SKM-1 (cell line): ENCODE measurements around the gene SH3BP5L.
A peak's percentile ranks its signal among the peaks of the same experiment; 100 is the strongest.
"Not testable (repeated sequence)": the region's sequence is repeated elsewhere in the genome, so short reads cannot be mapped to it uniquely, and the experiment has no call there.

Experiments used
- DNase-seq: peaks from one replicate; lab custom pipeline; 2025; ENCODE audit not compliant: unreplicated experiment; lab: John Stamatoyannopoulos, UW

Gene SH3BP5L

DNA sequence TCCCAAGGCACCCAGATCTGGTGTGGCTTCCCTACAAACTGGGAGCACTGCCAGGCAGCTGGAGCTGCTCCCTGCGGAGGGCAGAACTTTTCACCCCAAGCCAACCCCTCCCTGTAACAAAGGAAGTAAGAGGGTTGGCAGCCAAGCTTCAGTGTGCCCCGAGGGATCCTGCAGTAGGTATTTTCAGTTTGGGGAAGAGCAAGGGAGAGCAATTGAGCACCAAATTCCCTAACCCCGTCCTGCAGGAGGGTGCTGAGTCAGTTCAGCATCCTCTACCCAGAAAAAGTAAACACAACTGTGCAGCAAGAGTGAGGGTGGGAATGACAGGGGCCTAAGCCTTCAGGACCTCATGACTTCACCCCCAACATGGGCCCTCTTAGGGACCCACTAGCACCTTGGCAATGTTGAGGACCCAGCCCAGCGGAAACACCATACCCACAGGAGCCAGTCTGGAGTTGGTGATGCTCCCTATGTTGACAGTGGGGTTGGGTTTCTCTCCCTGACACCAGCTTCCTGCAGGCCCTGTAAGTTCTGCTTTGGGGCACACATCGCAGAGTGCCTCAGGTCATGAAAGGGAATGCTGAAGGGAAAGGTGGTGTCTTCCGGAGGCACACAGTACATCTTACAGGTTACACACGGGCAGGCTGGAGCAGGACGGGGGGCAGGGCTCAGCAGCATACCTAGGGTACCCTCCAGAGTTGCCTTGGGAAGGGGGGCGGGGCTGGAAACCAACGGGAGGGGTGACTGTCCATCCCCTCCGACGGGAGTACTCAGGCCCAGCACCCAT, 14.8 kb downstream of the SH3BP5L start:
- no peak for DNase-seq

DNA sequence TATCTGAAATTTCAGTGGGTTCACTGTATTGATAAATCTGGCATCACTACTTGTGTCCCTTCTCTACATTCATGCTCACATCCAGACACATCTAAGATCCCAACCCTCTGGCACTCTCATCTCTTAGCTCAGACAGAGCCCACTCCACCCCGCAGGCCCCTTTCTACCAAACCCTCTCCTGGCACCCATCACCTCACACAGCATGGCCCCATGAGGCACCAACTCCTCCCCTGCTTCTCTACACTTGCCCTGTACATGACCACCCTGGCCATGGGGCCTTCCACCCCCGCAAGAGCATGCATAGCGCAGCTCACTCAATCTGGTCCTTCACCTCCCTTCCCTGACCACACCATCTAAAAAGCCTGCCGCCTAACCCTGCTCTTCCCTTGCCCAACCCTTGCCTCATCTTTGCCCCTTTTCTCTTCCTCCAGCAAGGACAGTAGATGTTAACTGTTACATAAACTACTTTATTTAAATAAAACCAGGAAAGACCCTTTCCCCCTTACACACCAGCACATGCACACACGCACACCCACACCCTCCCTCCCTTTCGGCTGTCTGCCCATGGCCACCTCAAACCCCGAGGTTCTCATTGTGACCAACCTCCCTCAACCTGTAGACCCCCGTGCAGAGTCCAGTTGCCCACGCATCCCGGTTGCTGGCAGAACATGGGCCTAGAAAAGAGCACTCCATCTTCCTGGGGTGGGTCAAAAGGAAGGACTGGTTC, 15.6 kb downstream of the SH3BP5L start:
- no peak for DNase-seq

DNA sequence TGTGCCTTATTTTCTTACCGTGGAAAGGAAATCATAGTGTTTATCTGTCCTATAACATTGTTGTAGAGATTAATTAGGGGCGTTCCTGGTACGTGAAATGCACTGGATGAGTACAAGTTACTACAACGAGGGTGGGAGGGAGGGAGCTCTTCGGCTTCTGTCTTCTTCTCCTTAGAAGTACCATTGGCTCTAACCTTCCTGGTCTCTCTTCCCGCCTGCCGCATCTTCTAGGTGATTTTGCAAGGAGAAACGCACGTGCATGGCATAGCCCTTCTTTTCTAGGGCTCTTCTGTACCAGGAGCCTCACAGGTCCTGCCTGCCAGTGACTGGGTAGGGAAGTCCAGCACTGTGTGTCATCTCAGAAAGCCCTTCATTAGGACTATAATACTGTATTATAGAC, 16.8 kb downstream of the SH3BP5L start:
- DNase-seq: no peak

DNA sequence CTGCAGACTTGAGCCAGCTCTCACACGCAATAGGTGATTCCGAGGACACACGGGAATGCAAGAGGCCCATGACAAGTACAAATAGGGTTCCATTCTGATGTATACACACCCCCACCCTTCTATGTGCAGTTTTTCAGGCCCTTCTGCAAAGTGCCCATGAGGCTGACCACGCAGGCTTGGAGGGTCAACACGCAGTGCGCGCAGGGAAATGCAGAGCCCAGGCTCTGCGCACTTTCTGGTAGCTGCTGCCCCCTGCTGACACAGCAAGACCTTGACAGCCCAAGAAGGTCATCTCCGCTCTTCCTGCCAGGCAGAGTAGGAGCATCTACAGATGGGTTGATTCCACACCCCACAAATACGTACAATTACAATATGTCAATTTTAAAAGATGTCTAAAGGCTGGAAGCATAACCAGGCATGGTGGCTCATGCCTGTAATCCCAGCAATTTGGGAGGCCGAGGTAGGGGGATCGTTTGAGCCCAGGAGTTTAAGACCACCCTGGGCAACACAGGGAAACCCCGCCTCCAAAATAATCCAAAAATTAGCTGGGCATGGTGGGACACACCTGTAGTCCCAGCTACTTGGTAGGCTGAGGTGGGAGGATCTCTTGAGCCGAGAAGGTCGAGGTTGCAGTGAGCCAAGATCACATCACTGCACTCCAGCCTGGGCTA, 18.5 kb downstream of the SH3BP5L start:
- DNase-seq: peak; percentile 66

DNA sequence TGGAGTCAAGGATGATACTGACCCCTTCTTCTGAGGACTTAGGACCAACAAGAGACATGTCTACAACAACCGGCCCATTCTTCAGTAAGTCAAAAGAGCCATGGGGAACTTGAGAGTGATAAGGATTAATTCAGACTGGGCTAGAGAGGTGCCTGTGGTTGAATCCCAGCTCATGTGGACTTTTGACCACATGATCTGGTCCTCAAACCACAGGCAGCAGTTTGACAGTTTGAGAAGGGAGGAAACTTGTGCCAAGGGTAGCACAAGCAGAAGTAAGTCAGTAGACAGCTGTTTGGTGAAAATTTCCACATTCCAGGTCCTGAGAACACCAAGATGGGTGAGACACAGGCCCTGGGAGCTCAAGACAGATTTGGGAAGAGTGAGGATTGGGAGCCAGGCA, 19.8 kb downstream of the SH3BP5L start:
- peak; percentile 98 for DNase-seq

DNA sequence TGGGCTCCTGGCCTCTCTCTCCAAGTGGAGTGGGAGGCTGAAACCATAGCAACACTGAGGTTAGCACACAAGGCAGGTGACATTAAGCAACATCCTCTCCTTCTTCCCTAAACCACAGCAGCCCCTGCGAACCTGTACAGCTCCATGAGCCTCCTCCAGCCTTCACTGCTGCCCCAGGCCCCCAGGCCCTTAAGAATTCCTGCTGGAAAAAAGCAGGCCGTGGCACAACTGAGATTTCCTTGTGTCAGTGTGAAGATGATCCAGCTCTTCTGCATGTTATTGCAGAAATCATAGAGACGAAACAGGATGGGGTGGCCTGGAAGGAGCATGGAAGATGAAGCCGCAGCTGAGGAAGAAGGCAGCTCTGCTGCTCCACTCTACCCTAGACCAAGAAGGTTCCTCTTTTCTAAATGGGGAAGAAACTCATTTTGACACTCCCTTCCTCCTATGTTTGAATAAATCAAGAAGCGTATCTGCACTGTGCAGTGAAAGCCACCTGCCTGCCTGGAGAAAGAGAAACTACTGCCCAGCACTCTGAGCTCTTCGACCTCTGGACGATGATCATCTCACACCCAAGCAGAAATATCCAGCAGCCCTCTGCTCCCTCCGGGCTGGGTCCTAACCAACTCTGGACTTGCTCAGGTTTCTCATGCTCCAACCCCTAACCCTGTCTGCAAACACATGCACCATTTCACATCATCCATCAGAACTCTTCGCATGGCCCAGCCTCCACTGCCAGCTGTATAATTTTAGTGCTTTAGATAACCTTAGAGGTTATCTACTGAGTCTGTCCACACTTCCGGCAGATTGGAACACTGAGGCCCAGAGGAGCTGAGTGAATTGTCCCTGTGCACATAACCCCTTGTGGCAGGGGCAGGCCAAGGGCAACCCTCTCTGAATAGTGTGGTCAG, 20.7 kb downstream of the SH3BP5L start:
- peak; percentile 99 for DNase-seq

DNA sequence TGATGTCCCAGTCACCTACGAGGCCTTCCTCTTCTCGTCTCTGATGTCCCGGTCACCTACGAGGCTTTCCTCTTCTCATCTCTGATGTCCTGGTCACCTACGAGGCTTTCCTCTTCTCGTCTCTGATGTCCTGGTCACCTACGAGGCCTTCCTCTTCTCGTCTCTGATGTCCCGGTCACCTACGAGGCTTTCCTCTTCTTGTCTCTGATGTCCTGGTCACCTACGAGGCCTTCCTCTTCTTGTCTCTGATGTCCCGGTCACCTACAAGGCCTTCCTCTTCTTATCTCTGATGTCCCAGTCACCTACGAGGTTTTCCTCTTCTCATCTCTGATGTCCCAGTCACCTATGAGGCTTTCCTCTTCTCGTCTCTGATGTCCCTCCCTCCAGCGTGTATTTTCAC, 22.2 kb downstream of the SH3BP5L start:
- DNase-seq: not testable (repeated sequence)

DNA sequence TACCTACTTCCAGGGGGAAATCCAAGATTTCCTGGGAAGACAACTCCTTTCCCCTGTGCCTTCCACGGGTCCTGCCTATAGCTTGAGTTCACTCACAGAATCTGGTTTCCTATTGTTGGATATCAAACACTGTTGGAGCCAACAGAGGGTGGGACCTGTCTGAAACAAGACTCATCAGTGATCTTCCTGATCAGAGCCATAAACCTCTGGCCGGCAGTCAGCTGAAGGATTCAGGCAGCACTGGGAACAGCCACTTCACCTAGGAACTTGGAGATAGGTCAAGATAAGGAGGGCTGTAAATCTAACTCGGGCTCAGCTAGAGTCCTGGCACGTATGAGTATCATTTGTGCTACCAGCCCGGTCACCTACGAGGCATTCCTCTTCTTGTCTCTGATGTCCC, 23.3 kb downstream of the SH3BP5L start:
- DNase-seq: no peak

DNA sequence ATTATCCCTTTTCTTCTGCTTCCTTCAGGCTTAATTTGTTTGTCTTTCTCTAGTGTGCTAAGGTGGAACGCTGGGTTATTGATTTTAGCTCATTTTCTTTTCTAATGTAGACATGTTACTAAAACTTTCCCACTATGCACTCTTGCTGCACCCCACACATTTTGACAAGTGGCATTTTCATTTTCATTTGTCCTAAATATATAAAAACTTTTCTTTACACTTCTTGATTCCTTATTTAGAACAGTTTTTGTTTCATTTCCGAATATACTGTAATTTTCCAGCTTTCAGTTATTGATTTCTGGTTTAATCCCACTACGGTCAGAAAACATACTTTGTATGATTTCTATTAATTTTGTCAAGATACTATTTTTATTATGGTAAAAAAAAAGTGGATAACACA, 25.3 kb downstream of the SH3BP5L start:
- DNase-seq: no peak

DNA sequence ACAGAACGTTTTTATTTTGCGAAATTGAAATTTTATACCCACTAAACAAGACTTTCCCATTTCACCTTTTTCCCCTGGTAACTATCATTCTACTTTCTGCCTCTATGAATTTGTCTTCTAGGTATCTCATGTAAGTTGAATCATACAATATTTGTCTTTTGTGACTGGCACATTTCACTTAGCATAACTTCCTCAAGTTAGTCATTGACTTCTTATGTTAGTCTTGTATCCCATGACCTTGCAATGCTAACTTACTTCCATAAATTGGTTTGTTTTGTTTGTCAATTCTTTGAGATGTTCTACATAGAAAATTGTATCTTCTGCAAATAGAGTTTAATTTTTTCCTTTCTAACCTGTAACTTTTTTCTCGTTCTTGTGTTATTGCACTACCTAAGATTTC, 26.9 kb downstream of the SH3BP5L start:
- no peak for DNase-seq

DNA sequence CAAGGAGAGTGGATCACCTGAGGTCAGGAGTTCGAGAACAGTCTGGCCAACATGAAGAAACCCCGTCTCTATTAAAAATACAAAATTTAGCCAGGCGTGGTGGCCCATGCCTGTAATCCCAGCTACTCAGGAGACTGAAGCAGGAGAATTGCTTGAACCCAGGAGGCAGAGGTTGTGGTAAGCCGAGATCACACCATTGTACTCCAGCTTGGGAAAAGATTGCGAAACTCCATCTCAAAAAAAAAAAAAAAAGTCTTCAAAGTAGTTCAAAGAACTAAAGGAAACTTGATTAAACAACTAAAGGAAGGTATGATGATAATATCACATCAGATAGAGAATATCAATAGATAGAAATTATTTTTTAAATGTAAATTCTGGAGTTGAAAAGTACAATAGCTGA, 31.1 kb downstream of the SH3BP5L start:
- not testable (repeated sequence) for DNase-seq

DNA sequence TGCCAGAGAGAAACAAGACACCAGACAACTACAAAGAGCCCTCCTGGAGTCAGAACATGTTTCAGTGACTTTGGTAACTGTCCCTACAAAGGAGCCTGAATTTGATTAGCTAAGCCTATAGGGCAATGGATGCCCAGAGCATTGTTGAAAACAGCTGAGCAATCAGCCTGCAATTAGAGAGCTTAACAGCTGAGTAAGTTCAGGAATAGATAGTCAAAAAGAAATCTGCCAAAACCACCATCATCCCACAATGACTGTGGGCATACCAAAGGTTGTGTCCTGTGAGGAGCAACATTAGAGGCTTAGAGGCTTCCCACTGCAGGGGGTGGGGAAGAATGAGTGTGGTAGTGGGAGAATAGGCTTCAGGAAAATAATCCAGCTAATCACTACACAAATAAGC, 32.1 kb downstream of the SH3BP5L start:
- no peak for DNase-seq

DNA sequence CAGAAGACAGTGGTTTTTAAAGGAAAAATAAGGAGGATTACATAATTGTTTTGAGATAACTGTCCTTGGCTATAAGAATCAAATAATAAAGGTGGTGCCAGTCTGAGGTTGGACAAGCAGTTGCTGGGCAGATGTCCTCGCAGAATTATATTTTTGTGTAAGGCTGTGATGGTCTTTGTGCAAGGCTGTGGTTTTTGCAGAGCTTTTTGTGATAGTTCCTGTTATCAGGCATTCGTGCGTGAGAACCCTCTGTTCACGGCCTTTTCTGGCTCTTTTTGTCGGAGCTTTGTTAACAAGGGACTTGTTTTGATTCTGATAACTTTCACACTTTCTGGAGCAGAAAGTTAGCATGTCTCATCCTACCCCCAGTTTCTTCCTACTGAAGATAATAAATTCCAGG, 33.4 kb downstream of the SH3BP5L start:
- peak; percentile 43 for DNase-seq

DNA sequence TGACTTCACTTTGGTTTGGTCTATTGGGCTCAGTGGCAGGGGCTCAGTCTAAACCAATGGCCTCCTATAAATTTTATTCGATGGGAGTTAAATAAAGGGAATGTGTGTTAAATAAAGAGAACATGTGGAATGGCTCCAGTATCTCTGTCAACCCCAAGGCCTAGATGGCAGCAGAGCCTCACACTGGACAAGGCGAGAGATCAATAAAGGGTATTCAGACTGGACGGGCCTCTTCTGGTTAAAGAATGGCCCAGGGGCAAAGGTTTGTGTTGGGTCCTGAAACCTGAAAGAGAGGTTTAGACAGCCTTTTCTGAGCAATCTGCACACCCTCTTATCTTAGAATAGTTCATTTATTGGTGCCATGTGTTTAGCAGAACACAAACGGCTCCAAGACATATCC, 34.7 kb downstream of the SH3BP5L start:
- DNase-seq: no peak

DNA sequence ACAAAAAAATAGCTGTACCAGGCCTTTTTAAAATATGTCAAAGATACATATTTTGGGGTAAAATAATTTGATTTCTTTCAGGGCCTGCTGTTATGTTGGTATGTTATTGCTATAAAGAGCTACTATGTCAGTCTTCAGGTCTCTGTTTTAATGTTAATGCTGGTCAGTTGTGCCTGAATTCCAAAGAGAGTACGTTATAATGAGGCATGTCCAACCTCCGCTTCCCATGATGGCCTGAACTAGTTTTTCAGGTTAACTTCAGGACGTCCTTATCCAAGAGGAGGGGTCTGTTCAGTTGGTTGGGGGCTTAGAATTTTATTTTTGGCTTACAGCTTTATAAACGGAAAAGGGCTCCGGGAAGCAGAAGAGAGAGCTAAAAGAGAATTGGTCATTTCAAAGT, 35.3 kb downstream of the SH3BP5L start:
- DNase-seq: no peak

DNA sequence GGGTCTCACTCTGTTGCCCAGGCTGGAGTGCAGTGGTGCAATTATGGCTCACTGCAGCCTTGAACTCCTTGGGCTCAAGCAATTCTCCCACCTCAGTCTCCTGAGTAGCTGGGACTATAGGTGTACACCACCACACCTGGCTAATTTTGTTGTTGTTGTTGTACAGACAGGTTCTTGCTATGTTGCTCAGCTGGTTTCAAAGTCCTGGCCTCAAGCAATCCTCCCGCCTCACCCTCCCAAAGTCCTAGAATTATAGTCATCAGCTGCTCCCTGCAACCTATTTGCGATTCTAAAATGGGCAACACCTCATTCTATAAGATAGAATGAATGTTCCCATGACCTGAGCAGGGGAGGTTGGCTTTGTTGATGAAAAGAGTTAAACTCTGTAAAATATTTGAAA, 36.4 kb downstream of the SH3BP5L start:
- not testable (repeated sequence) for DNase-seq

DNA sequence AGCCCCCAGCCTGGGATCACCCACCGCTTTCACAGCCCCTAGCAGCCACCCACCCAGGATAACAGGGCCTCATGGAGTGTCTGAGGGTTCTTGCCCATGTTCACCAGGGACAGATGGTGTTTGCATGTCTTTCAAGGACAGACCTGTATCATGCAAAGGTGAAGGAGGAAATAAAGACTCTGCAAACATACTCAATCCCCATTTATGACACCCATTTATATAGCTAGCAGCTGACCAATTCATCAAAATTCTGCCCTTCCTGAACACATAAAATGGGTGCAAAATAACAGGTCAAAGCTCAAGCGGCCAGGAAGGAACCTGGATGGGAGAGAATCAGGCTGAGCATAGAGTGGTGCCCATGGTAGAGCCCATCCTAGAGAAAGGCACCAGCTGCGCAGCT, 37.4 kb downstream of the SH3BP5L start:
- DNase-seq: no peak

DNA sequence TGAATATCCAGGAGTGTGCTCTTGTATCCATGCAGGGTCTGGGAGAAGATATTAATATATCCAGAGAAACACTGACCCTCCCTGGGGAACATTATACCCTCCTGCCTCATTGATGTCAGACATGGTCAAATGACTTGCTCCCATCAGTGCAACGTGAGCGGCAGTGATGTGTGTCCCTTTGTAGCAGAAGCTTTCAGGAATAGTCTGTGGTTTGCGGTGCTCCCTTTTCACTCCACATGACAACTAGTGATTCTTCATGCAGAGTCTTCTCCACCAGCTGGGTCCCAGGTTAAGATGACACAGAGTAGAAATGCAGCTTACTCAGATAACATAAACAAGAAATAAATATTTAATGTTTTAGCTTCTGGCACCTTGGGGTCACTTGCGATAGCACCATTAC, 38.3 kb downstream of the SH3BP5L start:
- DNase-seq: no peak

DNA sequence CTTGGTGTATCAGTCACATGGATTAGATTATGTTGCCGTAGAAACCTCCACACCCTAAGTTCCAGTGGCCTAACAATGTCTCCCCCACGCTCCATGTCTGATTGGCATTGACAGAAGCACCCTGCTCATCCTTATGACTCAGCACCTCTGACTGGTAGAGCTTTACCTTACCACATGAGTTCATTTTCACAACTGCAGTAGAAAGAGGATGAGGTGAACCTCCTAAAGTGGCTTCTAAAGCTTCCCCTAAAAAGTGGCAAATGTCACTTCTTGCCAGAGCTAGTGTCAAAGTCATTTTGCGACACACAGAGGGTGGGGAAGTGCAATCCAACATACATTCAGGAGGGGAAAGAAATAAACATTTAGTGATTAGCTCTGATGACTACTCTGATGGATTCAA, 39.6 kb downstream of the SH3BP5L start:
- DNase-seq: peak; percentile 79

DNA sequence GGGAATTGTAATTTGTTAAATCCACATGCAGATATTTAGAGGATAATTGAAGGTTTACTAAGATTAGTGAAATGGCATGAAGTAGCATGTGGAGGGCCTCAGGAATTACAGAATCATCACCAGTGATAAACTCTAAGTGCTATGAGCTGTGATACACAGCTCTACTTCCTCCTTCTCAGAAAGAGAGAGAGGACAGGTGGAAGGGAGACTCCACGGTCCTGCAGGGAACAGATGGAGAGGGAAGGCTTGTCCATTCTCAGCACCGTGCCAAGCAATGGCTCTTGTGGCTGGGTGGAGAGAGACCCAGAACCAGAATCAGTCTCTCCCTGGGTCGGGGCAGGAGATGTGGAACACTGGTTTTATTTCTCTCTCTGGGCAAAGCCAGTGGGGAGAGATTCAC, 42.3 kb downstream of the SH3BP5L start:
- DNase-seq: no peak
